Measurements from ENCODE around the gene APBB2. TPM values are rescaled to one million over a fixed set of nuclear protein-coding genes. Genes with fewer than 3 reads are reported as not detected.

Gene APBB2
- total and polyA plus RNA-seq, 2 donors (not counting 1 experiment from before 2014, with no cell fraction given) = 4.4 to 15.8 TPM

DNA sequence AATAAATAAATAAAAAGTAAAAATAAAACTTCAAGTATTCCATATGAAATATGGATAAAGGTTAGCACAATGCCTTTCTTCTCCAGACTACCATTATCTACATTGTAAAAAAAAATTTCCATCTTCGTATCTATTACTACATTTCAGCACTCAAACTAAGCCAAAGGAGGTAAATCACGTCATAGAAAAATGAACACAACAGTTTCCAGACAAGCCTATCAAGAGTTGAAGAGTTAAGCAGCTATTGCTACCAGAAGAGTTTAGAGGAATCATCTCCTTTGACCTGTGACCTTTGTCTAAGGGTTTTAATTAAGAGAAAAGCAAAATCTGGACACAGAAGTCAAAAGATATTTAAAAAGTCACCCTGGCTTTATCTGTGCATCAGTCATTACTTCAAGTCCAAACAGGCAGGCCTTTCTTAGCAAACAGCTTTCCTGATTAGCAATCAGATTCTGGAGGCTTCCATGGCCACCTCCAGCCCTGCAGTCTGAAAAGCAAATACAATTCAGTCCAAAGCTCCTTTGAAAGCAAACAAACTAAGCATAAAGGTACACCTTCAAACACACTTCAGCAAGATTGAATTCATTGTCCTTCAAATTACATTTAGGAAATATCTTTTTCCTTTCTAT lies 82.2 kb downstream of the APBB2 start:
- Mint-ChIP-seq H3K27me3 (peaks cover 3% of the 10 kb centered on the region), H3K4me3 (no peak overlapping the region), H3K27ac (no peak overlapping the region), H3K9me3 (ENCODE audit: insufficient read depth) (no peaks in the 10 kb centered on the region), H3K4me1 (no peaks in the 10 kb centered on the region)
- DNase-seq (no peak), ATAC-seq (ENCODE audit: low read depth) (no peak)
- H3K27me3 ChIP-seq (replicated peaks in 1 of 4; ENCODE audit: control extremely low read depth in 1 of 4, control insufficient read depth in 3 of 4, insufficient read depth in 4 of 4, low read length in 3 of 4) = no peaks in the 10 kb centered on the region
- POLR2A ChIA-PET = no interaction called here
- no peaks in the 10 kb centered on the region for H3K4me1 ChIP-seq (ENCODE audit: control insufficient read depth in 2 of 2, insufficient read depth in 2 of 2, low read length in 2 of 2)
- no peaks in the 10 kb centered on the region for H3K36me3 ChIP-seq (replicated peaks in 1 of 2; ENCODE audit: control extremely low read depth in 1 of 2, control insufficient read depth in 1 of 2, extremely low read depth in 1 of 2, insufficient read depth in 2 of 2, low read length in 1 of 2)
- intact Hi-C loops (cut with micrococcal nuclease) = no loop called here
- no peaks in the 10 kb centered on the region for H3K79me2 ChIP-seq (ENCODE audit: control insufficient read depth, insufficient read depth, low read length)
- CTCF ChIA-PET = no interaction called here
- H3K9me3 ChIP-seq (ENCODE audit: control extremely low read depth in 1 of 3, control insufficient read depth in 2 of 3, insufficient read depth in 1 of 3, low read length in 2 of 3) = no peaks in the 10 kb centered on the region
- no peak overlapping the region for H3K9ac ChIP-seq (ENCODE audit: low read length)
- H4K20me1 ChIP-seq (ENCODE audit: control insufficient read depth, insufficient read depth, low read length, poor library complexity, severe bottlenecking) = no peaks in the 10 kb centered on the region
- H3K4me3 ChIP-seq (ENCODE audit: control extremely low read depth in 1 of 5, extremely low read depth in 1 of 5, insufficient read depth in 1 of 5, low read depth in 2 of 5, low read length in 4 of 5) = no peak overlapping the region
- no CpG with 5 or more reads among the region's 2 CpGs for WGBS (ENCODE audit: insufficient coverage)
- TF ChIP-seq, protein P1, sequence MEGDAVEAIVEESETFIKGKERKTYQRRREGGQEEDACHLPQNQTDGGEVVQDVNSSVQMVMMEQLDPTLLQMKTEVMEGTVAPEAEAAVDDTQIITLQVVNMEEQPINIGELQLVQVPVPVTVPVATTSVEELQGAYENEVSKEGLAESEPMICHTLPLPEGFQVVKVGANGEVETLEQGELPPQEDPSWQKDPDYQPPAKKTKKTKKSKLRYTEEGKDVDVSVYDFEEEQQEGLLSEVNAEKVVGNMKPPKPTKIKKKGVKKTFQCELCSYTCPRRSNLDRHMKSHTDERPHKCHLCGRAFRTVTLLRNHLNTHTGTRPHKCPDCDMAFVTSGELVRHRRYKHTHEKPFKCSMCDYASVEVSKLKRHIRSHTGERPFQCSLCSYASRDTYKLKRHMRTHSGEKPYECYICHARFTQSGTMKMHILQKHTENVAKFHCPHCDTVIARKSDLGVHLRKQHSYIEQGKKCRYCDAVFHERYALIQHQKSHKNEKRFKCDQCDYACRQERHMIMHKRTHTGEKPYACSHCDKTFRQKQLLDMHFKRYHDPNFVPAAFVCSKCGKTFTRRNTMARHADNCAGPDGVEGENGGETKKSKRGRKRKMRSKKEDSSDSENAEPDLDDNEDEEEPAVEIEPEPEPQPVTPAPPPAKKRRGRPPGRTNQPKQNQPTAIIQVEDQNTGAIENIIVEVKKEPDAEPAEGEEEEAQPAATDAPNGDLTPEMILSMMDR (IDR thresholded peaks at IDR 0.05) = no peak
- no peak for TF ChIP-seq EZH2 (IDR thresholded peaks at IDR 0.05; ENCODE audit: borderline replicate concordance, insufficient read depth, low read depth, low read length, poor library complexity, severe bottlenecking)
- no peak overlapping the region for H2AFZ ChIP-seq (ENCODE audit: insufficient read depth, low read depth, low read length, poor library complexity, severe bottlenecking)
- H3K4me2 ChIP-seq (replicated peaks; ENCODE audit: low read depth, low read length, poor library complexity, severe bottlenecking) = no peak overlapping the region
- no peak overlapping the region for H3K27ac ChIP-seq (ENCODE audit: low read length in 2 of 2)

GRCh38 chr4:41129936-41130440 lies 84.4 kb downstream of the APBB2 start:
- ChIA-PET CTCF (no interaction called here), POLR2A (no interaction called here)
- no peaks in the 10 kb centered on the region for H3K79me2 ChIP-seq (ENCODE audit: control insufficient read depth, insufficient read depth, low read length)
- intact Hi-C loops (cut with micrococcal nuclease) = no loop called here
- no peaks in the 10 kb centered on the region for H3K9me3 Mint-ChIP-seq (ENCODE audit: insufficient read depth)
- no peak overlapping the region for H3K4me3 Mint-ChIP-seq
- no peaks in the 10 kb centered on the region for H3K4me1 Mint-ChIP-seq
- no peak overlapping the region for H3K27ac Mint-ChIP-seq
- H3K4me1 ChIP-seq (ENCODE audit: control insufficient read depth in 2 of 2, insufficient read depth in 2 of 2, low read length in 2 of 2) = no peaks in the 10 kb centered on the region
- H3K27me3 Mint-ChIP-seq = no peaks in the 10 kb centered on the region
- H3K4me3 ChIP-seq (ENCODE audit: control extremely low read depth in 1 of 5, extremely low read depth in 1 of 5, insufficient read depth in 1 of 5, low read depth in 2 of 5, low read length in 4 of 5) = no peak overlapping the region
- no peak overlapping the region for H3K4me2 ChIP-seq (replicated peaks; ENCODE audit: low read depth, low read length, poor library complexity, severe bottlenecking)
- no peak for ATAC-seq (ENCODE audit: low read depth)
- no peak for DNase-seq
- H3K27ac ChIP-seq (ENCODE audit: low read length in 2 of 2) = no peak overlapping the region
- H3K27me3 ChIP-seq (replicated peaks in 1 of 4; ENCODE audit: control extremely low read depth in 1 of 4, control insufficient read depth in 3 of 4, insufficient read depth in 4 of 4, low read length in 3 of 4) = no peaks in the 10 kb centered on the region
- TF ChIP-seq, protein P1 (IDR thresholded peaks at IDR 0.05) = no peak
- TF ChIP-seq EZH2 (IDR thresholded peaks at IDR 0.05; ENCODE audit: borderline replicate concordance, insufficient read depth, low read depth, low read length, poor library complexity, severe bottlenecking) = no peak
- 99% methylated on average over 4 of the region's 6 CpGs for WGBS (ENCODE audit: insufficient coverage)
- H3K9ac ChIP-seq (ENCODE audit: low read length) = no peak overlapping the region
- no peaks in the 10 kb centered on the region for H3K36me3 ChIP-seq (replicated peaks in 1 of 2; ENCODE audit: control extremely low read depth in 1 of 2, control insufficient read depth in 1 of 2, extremely low read depth in 1 of 2, insufficient read depth in 2 of 2, low read length in 1 of 2)
- H2AFZ ChIP-seq (ENCODE audit: insufficient read depth, low read depth, low read length, poor library complexity, severe bottlenecking) = no peak overlapping the region
- no peaks in the 10 kb centered on the region for H3K9me3 ChIP-seq (ENCODE audit: control extremely low read depth in 1 of 3, control insufficient read depth in 2 of 3, insufficient read depth in 1 of 3, low read length in 2 of 3)
- H4K20me1 ChIP-seq (ENCODE audit: control insufficient read depth, insufficient read depth, low read length, poor library complexity, severe bottlenecking) = no peaks in the 10 kb centered on the region
